Measurements from ENCODE around the gene NUP85.

DNA sequence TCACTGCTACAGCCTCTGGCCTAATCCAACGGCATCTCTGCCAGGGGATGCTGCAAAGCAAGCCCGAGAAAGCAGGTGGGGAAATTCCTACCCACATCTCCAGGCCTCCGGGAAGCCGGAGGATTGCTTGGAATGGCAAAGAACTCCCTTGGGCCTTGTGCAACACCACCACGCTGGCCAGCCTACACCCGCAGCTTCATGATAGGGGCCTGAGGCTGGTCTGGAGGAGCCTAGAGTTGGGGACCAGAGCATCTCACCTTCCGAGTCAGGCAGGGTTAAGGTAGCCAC is 35.6 kb downstream of the NUP85 start:
- TF ChIP-seq SMC3 (IDR thresholded peaks at IDR 0.05) (no peak), SREBF2 (IDR thresholded peaks at IDR 0.05) (no peak), RAD21 (conservative IDR thresholded peaks at IDR 0.05 in 1 of 2, IDR thresholded peaks at IDR 0.05 in 1 of 2) (no peak), RFX5 (IDR thresholded peaks at IDR 0.05) (no peak), ESRRA (IDR thresholded peaks at IDR 0.05; ENCODE audit: borderline replicate concordance, low read length) (no peak), POLR2AphosphoS2 (conservative IDR thresholded peaks at IDR 0.05; ENCODE audit: low read length) (no peak), KDM5A (IDR thresholded peaks at IDR 0.05) (no peak), NFE2L2 (conservative IDR thresholded peaks at IDR 0.05; ENCODE audit: low read length) (no peak), POLR2A (IDR thresholded peaks at IDR 0.05; ENCODE audit: low read length) (no peak), RCOR1 (IDR thresholded peaks at IDR 0.05; ENCODE audit: low read depth, low read length) (no peak)
- TF ChIP-seq, protein P1, sequence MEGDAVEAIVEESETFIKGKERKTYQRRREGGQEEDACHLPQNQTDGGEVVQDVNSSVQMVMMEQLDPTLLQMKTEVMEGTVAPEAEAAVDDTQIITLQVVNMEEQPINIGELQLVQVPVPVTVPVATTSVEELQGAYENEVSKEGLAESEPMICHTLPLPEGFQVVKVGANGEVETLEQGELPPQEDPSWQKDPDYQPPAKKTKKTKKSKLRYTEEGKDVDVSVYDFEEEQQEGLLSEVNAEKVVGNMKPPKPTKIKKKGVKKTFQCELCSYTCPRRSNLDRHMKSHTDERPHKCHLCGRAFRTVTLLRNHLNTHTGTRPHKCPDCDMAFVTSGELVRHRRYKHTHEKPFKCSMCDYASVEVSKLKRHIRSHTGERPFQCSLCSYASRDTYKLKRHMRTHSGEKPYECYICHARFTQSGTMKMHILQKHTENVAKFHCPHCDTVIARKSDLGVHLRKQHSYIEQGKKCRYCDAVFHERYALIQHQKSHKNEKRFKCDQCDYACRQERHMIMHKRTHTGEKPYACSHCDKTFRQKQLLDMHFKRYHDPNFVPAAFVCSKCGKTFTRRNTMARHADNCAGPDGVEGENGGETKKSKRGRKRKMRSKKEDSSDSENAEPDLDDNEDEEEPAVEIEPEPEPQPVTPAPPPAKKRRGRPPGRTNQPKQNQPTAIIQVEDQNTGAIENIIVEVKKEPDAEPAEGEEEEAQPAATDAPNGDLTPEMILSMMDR (IDR thresholded peaks at IDR 0.05) = no peak

Data from A549 (cell line).